Measurements from ENCODE around the gene C17orf58. TPM values are rescaled to one million over a fixed set of nuclear protein-coding genes. Genes with fewer than 3 reads are reported as not detected.
A peak's percentile ranks its signal among the peaks of the same experiment; 100 is the strongest.

C17orf58 gene
- total and polyA plus RNA-seq, 12 donors: 3.7 to 19.4 (median 10.2) TPM

GRCh38 chr17:67993153-67993997, 2.9 kb downstream of the C17orf58 start:
- intact Hi-C loops (cut with DNase I): no loop called here

DNA sequence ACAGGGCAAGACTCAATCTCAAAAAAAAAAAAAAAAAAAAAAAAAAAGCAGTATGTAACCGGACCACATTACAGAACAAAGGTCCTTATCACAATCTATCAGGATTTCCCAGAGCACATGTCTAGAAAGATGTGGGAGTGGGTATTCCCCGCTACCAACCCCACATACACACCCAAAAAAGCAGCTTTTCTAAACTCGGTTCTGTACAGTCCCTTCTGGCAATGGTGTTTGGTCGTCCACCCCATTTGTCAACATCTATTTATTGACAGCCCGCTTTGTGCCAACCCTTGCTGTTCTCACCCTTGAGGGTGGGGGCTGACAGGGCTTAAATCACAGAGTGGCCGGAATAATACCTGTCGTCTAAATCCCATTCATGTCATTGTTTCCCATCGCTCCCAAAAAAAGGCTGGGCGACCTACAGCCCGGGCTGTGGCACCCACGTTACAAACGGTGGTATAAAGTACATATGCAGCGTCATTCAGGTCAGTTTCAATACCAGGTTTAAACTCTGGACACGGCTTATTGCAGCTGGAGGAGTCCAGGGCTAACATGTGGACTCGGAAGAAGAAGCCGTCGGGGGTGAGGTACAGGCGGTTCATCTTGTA, 3.6 kb downstream of the C17orf58 start:
- Histone ChIP-seq H3K36me3 (replicated peaks in 1 of 2) (no peaks in the 10 kb centered on the region), H3K9me3 (replicated peaks in 1 of 3) (no peaks in the 10 kb centered on the region), H3K4me1 (replicated peaks in 1 of 2) (peaks cover 15 to 24% of the 10 kb centered on the region in 2 donors), H3K27ac (peak overlapping the region; percentile 62 to 97 (median 89)), H3K27me3 (no peaks in the 10 kb centered on the region), H3K4me3 (peak overlapping the region; percentile 62 to 84 (median 66))
- intact Hi-C loops (cut with DNase I): no loop called here
- 7 to 16% (median 10%) methylated on average over 11 to 18 of the region's 18 CpGs for WGBS, 4 donors
- TF ChIP-seq POLR2A (IDR thresholded peaks at IDR 0.05): no peak
- TF ChIP-seq CTCF (IDR thresholded peaks at IDR 0.05): no peak
- DNase-seq: no peak

More at GRCh38 chr17:67993153-67993997, 2.9 kb downstream of the C17orf58 start:
- Histone ChIP-seq H3K9me3 (replicated peaks in 1 of 3) (no peaks in the 10 kb centered on the region), H3K4me3 (peak overlapping the region; percentile 62 to 90 (median 69)), H3K27ac (peak overlapping the region; percentile 64 to 97 (median 89)), H3K36me3 (replicated peaks in 1 of 2) (no peaks in the 10 kb centered on the region), H3K27me3 (no peaks in the 10 kb centered on the region), H3K4me1 (replicated peaks in 1 of 2) (peaks cover 15 to 24% of the 10 kb centered on the region in 2 donors)
- 0 to 2% (median 0%) methylated on average over 10 to 143 of the region's 144 CpGs for WGBS, 4 donors
- TF ChIP-seq CTCF (IDR thresholded peaks at IDR 0.05) (peak in 3 of 6 experiments; percentile 15 to 40 (median 29)), POLR2A (IDR thresholded peaks at IDR 0.05) (peak; percentile 33 to 77)
- peak; percentile 75 to 88 (median 83) for DNase-seq

DNA sequence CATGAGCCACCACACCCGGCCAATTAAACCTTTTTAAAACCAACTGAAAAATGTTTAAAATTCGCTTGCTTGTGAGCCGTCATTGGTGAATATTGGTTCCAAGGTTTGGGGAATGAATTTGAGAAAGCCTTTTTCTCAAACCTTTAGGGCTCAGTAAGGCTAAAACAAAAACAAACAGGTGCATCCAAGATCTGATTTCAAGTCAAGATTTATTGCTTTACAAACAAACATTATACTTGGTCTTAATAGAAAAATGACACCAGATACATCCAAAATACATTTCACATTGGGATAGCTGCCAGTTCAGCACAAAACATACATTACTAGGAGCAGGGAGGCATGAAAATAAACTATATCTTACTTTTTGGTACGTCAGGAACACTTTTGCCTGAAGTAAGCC, 5.4 kb downstream of the C17orf58 start:
- no peaks in the 10 kb centered on the region for H3K9me3 ChIP-seq (replicated peaks in 1 of 3)
- no peak overlapping the region for H3K27ac ChIP-seq
- no peak overlapping the region for H3K4me3 ChIP-seq
- peaks cover 15 to 24% of the 10 kb centered on the region in 2 donors for H3K4me1 ChIP-seq (replicated peaks in 1 of 2)
- TF ChIP-seq POLR2A (IDR thresholded peaks at IDR 0.05) (no peak), CTCF (IDR thresholded peaks at IDR 0.05) (no peak)
- 93 to 96% (median 94%) methylated on average over 4 of the region's 4 CpGs for WGBS, 4 donors
- no peak for DNase-seq
- H3K36me3 ChIP-seq (replicated peaks in 1 of 2): no peaks in the 10 kb centered on the region
- no peaks in the 10 kb centered on the region for H3K27me3 ChIP-seq
- intact Hi-C loops (cut with DNase I): no loop called here

- Histone ChIP-seq H3K4me1 (replicated peaks in 1 of 2) (peaks cover 0 to 6% of the 10 kb centered on the region in 2 donors), H3K4me3 (no peak overlapping the region), H3K27me3 (no peaks in the 10 kb centered on the region), H3K27ac (no peak overlapping the region), H3K9me3 (replicated peaks in 1 of 3) (no peaks in the 10 kb centered on the region), H3K36me3 (replicated peaks in 1 of 2) (no peaks in the 10 kb centered on the region)
- 87 to 91% (median 90%) methylated on average over 3 of the region's 3 CpGs for WGBS, 4 donors
- DNase-seq: no peak
- intact Hi-C loops (cut with DNase I): no loop called here
- TF ChIP-seq POLR2A (IDR thresholded peaks at IDR 0.05) (no peak), CTCF (IDR thresholded peaks at IDR 0.05) (no peak)
Measured at GRCh38 chr17:67983383-67983688, 12.9 kb downstream of the C17orf58 start.
